GM12891 (cell line): ENCODE data around the gene NDC1.
A peak's percentile ranks its signal among the peaks of the same experiment; 100 is the strongest.

Experiments
- DNase-seq: peaks from one replicate; pipeline ENCODE4 v3.0.0; 2011; ENCODE audit warnings: low spot score; ENCODE audit not compliant: insufficient read length
- FAIRE-seq: peaks from 2 replicates; lab custom pipeline; 2011; peaks lifted over from hg19 to GRCh38; lab: Jason Lieb, UNC
- PAX5 ChIP-seq: IDR thresholded peaks from 2 replicates; pipeline ENCODE4 v1.6.1; 2011; ENCODE audit warnings: low read length, moderate library complexity, mild to moderate bottlenecking; ENCODE audit not compliant: insufficient read depth, severe bottlenecking
- POLR2A ChIP-seq: IDR thresholded peaks from 2 replicates; pipeline ENCODE4 v1.6.1; 2011; ENCODE audit warnings: low read depth, low read length, control low read depth
- POLR2AphosphoS5 ChIP-seq: IDR thresholded peaks from 2 replicates; pipeline ENCODE4 v1.6.1; 2011; ENCODE audit warnings: low read depth, low read length, control low read depth
- POU2F2 ChIP-seq: IDR thresholded peaks from 2 replicates; pipeline ENCODE4 v1.6.1; 2011; ENCODE audit warnings: low read depth, mild to moderate bottlenecking, control low read depth, low read length, moderate library complexity
- SPI1 ChIP-seq: IDR thresholded peaks from 2 replicates; pipeline ENCODE4 v1.6.1; 2011; ENCODE audit warnings: low read depth, low read length, control low read depth
- TAF1 ChIP-seq: IDR thresholded peaks from 2 replicates; pipeline ENCODE4 v1.6.1; 2011; ENCODE audit warnings: low read depth, low read length, control low read depth

NDC1 gene

DNA sequence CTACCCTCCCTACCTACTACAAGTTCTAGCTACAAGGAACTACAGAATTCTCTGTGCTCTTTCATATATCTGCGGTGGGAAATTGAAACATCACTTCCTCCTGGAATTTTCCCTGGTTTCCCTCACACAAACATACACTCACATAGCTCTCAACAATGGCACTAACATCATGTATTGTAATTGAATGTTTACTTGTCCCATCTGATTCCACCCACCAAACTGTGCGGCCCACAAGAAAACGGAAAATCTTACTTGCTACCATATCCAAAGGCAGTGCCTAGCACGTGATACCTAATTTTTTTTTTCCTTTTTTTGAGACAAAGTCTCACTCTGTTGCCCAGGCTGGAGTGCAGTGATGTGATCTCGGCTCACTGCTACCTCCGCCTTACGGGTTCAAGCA, 33.9 kb downstream of the NDC1 start:
- FAIRE-seq (no peak), DNase-seq (no peak)
- TF ChIP-seq POU2F2: no peak
- no peak for TF ChIP-seq TAF1
- TF ChIP-seq PAX5: no peak
- no peak for TF ChIP-seq POLR2A
- no peak for TF ChIP-seq SPI1
- TF ChIP-seq POLR2AphosphoS5: no peak

DNA sequence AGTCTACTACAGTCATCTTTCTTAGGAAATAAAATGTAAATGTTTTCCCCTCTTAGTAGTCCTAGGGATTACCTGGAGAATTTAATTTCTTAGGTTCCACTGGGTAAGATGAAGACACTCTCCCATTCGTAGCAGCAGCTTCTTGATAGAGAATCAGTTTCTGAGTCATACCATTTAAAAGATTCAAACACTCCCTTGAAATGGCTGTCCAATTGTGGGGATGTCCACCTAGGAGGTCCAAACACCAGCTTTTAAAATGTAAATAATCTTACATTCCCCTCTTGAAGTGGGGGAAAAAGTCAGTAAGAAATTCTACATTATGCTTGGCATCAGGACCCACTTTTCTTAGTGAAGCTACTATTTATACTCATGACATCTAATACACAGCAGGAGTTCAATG, 37.5 kb downstream of the NDC1 start:
- DNase-seq (no peak), FAIRE-seq (no peak)
- TF ChIP-seq SPI1: no peak
- TF ChIP-seq TAF1: no peak
- no peak for TF ChIP-seq POLR2AphosphoS5
- no peak for TF ChIP-seq POLR2A
- TF ChIP-seq PAX5: no peak
- no peak for TF ChIP-seq POU2F2

DNA sequence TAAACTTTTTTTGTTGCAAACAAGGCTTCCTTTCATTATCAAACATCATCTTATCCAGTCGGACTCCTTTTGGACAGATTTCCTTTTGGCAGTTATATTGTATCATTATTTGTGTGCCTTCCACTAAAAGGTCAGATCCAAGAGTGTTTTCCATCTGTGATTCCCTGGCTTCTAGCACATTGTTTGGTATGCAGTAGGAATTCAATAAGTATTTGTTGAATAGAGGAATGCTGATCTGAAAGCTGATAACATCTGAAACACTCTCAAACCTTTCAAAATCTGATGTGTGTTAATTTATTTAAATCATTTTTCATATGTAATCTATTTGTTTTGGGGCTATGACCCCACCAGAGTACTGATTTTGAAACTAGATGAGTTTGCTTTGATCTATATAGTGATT, 39.0 kb downstream of the NDC1 start:
- DNase-seq (no peak), FAIRE-seq (no peak)
- no peak for TF ChIP-seq PAX5
- TF ChIP-seq POU2F2: no peak
- TF ChIP-seq POLR2A: no peak
- TF ChIP-seq TAF1: no peak
- no peak for TF ChIP-seq SPI1
- no peak for TF ChIP-seq POLR2AphosphoS5

DNA sequence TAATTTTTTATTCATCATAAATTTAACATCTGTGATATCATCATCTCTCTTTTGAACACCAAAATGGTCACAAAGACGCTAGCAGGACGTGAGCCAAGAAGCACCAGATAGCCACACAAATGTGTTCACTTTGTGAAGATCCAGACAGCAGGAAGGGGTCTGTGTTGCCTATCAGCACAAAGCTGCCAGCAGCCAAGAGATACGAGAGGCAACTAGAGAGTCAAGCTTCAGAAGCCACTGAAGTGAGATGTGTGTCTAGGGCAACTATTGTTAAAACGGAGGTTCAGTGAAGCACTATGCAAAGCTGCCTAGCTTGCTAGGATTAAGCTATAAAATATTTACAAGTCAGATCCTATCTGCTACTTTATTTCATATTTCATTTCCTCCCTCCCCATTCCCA, 45.3 kb downstream of the NDC1 start:
- TF ChIP-seq SPI1 (no peak), TAF1 (no peak), PAX5 (no peak), POU2F2 (no peak), POLR2AphosphoS5 (no peak), POLR2A (no peak)

DNA sequence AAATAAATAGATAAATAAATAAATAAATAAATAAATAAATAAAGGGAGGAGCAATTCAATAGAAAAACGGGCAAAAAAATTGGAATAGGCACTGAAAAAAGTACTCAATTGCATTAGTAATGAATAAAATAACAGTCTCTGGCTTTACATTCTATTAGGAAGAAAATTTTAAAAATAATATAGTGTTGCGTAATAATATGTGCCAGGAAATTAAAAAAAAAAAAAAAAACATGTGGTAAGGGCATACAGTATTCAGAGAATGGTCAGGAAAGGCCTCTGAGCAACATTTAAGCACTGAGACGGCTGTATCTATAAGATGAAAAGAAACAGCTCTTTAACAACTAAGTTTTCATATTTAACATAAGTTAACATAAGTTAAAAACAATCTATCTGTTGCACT, 50.4 kb downstream of the NDC1 start:
- TF ChIP-seq POLR2AphosphoS5: no peak
- no peak for TF ChIP-seq PAX5
- no peak for TF ChIP-seq SPI1
- no peak for TF ChIP-seq POLR2A
- no peak for TF ChIP-seq POU2F2
- no peak for TF ChIP-seq TAF1
- no peak for FAIRE-seq

More for the DNA sequence above, 45.3 kb downstream of the NDC1 start:
- no peak for FAIRE-seq
- DNase-seq: no peak

DNA sequence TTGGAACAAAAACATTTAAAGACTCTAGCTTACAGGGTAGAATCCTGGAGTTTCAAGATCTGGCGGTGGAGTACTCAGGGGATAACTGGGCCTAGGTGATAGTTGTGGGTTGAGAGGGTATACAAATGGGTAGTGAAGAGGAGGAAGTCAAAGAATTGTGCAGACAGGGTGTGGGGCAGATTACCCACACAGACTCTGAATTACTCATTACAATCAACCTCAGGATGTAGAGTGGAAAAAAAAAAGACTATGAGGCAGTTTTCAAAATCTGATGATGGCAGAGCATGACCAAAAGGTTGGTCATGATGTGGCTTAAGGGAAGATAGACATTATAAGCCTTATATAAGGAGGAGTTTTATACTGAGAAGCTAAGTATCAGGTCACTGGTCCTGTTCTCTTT, 55.0 kb downstream of the NDC1 start:
- peak; percentile 31 for FAIRE-seq
- TF ChIP-seq PAX5: no peak
- no peak for TF ChIP-seq TAF1
- TF ChIP-seq SPI1: peak; percentile 35; the same call in 1 of the 2 replicates
- no peak for DNase-seq

More for the DNA sequence above, 50.4 kb downstream of the NDC1 start:
- no peak for DNase-seq

DNA sequence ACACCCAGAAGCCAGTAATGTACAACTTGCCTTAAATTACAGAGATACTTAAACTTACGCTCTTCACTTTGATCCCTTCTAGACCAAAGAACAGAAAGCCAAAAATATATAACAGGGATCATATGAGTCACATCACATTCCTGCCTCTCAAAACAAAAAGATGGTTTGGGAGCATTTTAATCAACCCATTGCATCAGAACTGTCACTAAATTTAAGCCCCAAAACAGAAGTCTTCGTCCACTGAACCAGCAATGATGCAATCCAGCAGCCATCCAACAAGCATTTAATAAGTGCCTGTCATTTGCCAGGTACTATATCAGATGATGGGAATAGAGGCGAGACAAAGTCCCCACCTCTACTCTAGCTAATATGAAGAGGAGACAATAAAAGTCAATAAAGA, 56.4 kb downstream of the NDC1 start:
- TF ChIP-seq SPI1: no peak
- no peak for TF ChIP-seq TAF1
- no peak for TF ChIP-seq POU2F2
- no peak for TF ChIP-seq PAX5
- TF ChIP-seq POLR2AphosphoS5: no peak
- no peak for TF ChIP-seq POLR2A
- DNase-seq (no peak), FAIRE-seq (no peak)

DNA sequence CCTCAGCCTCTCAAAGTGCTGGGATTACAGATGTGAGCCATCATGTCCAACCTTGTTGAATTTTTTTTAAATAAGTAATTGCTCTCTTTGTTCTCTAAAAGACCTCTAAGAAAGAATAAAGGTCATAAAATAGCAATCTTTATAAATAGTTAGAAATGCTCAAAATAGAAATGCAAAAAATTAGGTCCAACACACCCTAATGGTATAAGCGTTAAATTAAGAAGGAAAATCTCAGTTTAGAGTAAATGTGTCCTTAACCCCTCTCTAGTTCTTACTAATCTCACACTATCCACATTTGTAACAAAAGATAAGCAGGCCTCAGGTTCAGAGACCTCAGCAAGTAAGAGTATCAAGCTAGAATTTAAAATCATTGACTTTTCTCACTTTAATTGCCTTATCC, 60.8 kb downstream of the NDC1 start:
- DNase-seq: no peak
- no peak for TF ChIP-seq POLR2A
- TF ChIP-seq PAX5: no peak
- TF ChIP-seq POLR2AphosphoS5: no peak
- no peak for TF ChIP-seq SPI1
- TF ChIP-seq TAF1: no peak
- TF ChIP-seq POU2F2: no peak

DNA sequence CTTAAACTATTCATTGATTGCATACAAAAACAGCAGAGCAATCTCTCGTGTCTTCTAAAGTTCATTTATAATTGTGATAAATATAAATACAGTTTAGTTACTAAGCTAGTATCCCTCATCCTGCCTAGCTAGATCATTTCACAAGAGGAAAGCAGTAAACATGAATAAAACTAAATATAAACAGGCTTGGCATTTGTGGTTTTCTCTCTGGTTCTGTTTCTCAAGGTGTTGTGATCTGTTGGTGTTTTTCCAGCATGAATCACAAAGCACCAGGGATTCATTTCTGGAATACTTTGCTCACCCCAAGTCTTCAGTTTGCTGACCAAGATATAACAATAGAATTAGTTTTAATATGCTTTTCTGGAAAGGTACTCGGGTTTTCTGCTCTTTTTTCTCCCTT, 66.4 kb downstream of the NDC1 start:
- DNase-seq (no peak), FAIRE-seq (no peak)
- TF ChIP-seq POU2F2 (no peak), POLR2AphosphoS5 (no peak), SPI1 (no peak), POLR2A (no peak), TAF1 (no peak), PAX5 (no peak)

More for the DNA sequence above, 60.8 kb downstream of the NDC1 start:
- no peak for FAIRE-seq

DNA sequence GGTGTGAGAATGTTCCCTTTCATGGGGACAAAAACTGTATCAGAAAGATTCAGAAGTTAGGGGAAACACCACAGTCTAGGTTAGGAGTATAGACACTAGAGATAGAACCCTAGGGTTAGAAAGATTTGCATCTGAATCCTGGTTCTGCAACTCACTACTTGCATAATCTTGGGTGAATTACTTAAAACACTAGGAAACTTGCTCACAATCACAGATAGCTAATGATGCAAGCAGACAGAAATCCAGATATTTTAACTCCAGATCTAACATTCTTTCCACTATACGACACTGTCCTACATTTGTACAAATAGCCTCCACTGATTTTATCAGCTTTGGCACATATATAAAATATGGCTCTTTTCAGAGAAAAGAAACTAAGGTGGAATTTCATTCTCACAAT, 68.3 kb downstream of the NDC1 start:
- FAIRE-seq: no peak
- no peak for DNase-seq
- TF ChIP-seq POU2F2 (no peak), PAX5 (no peak), TAF1 (no peak), POLR2A (no peak), SPI1 (no peak), POLR2AphosphoS5 (no peak)

DNA sequence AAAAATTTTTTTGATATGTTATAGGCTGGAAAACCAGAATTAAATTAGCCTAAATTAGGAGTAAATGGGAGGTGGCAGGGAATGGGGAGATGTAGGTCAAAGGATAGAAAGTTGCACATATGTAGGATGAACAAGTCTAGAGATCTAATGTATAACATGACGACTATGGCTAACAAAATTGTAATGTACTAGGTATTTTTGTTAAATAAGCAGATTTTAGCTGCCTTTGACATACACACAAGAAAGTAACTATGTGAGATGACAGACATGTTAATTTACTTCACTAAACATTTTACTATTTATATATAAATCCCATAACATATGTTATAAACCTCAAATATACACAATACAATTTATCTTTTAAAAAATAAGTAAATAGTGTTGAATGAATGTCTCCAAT, 68.9 kb downstream of the NDC1 start:
- DNase-seq (no peak), FAIRE-seq (no peak)
- TF ChIP-seq TAF1: no peak
- no peak for TF ChIP-seq POLR2A
- TF ChIP-seq POLR2AphosphoS5: no peak
- no peak for TF ChIP-seq POU2F2
- TF ChIP-seq PAX5: no peak
